Right lobe of liver (tissue), 6 donors: Measurements from ENCODE around the gene RAET1E. TPM values are rescaled to one million over a fixed set of nuclear protein-coding genes. Genes with fewer than 3 reads are reported as not detected.
A peak's percentile ranks its signal among the peaks of the same experiment; 100 is the strongest.

Source experiments
- ATAC-seq, 4 donors: fragments of 200-7000 bp; cut with Tn5 transposase; one replicate each; pipeline ENCODE4 v1.9.1; 2020; ENCODE audit warnings: mild to moderate bottlenecking in 4 of 4, moderate library complexity in 4 of 4
- DNase-seq, 3 donors: peaks; one replicate each; pipeline ENCODE4 v3.0.0-alpha.2; 2020
- H3K27ac ChIP-seq, 3 donors: fragments of 200-600 bp; one replicate each; pipeline ENCODE4 v1.8.0; 2022
- H3K27me3 ChIP-seq, 2 donors: fragments of 200-600 bp; one replicate each; pipeline ENCODE4 v1.8.0; 2022
- H3K36me3 ChIP-seq, 4 donors: fragments of 200-600 bp; sonication (generic) in 1 of 4; one replicate each; pipeline versions ENCODE4 v1.5.1 to v1.8.0; 2017 to 2022; ENCODE audit warnings: control low read depth in 1 of 4
- H3K4me1 ChIP-seq, 4 donors: fragments of 200-600 bp; sonication (generic) in 1 of 4; one replicate each; pipeline versions ENCODE4 v1.5.1 to v1.8.0; 2017 to 2022; ENCODE audit warnings: control low read depth in 1 of 4
- H3K4me3 ChIP-seq, 3 donors: fragments of 200-600 bp; one replicate each; pipeline ENCODE4 v1.8.0; 2022
- H3K9me3 ChIP-seq, 4 donors: fragments of 200-600 bp; sonication (generic) in 1 of 4; one replicate each; pipeline versions ENCODE4 v1.5.1 to v1.8.0; 2017 to 2022; ENCODE audit warnings: control low read depth in 1 of 4
- POLR2A ChIP-seq: fragments of 450-650 bp; IDR thresholded peaks from one replicate; pipeline ENCODE4 v1.6.1; 2017; ENCODE audit warnings: antibody characterized with exemption, mild to moderate bottlenecking
- WGBS: methylation state at CpG from one replicate; pipeline ENCODE4 v1.1.6; 2018; ENCODE audit warnings: low coverage, low lambda C conversion rate; ENCODE audit not compliant: insufficient coverage; ENCODE audit errors: missing lambda C conversion rate; 5-methylcytosine and 5-hydroxymethylcytosine counted together
- intact Hi-C, 2 donors: fragments of 100-400 bp; cut with DNase I; formaldehyde crosslinking; loops; one replicate each; pipeline versions ENCODE4 v1.11.2 to v1.14.1; 2022
- total RNA-seq, 6 experiments: library from RNA; depleted of rRNA in 2 of 6; stranded (reverse); fragments of >200 nt in 2 of 6; fragmentation: NEBNext Ultra II Directional in 3 of 6; extraction: Animal tissue kit (Norgen Biotek cat#: 25700) in 3 of 6; gene quantifications; one replicate each; pipeline versions ENCODE4 v1.1.0 to v1.2.4, GENCODE V29; 2016 to 2023
- TF ChIP-seq, protein P1 (sequence below), 4 donors: fragments of 200-600 bp in 3 of 4; fragments of 450-650 bp in 1 of 4; IDR thresholded peaks; one replicate each; pipeline versions ENCODE4 v1.5.1 to v1.8.0; 2016 to 2022; ENCODE audit warnings: antibody characterized with exemption in 4 of 4, mild to moderate bottlenecking in 2 of 4
- donor health status: DM: no; HTN: yes; CAD: no.
- donor health status: DM: no; HTN: no; CAD: no.
- donor health status: DM: no; HTN: no; CAD: no.
- donor health status: DM: no; HTN: yes; CAD: no.
- donor health status: DM: no; HTN: yes; CAD: no.

The RAET1E gene
- total RNA-seq, 6 experiments from 2014 or later, result not detected

DNA sequence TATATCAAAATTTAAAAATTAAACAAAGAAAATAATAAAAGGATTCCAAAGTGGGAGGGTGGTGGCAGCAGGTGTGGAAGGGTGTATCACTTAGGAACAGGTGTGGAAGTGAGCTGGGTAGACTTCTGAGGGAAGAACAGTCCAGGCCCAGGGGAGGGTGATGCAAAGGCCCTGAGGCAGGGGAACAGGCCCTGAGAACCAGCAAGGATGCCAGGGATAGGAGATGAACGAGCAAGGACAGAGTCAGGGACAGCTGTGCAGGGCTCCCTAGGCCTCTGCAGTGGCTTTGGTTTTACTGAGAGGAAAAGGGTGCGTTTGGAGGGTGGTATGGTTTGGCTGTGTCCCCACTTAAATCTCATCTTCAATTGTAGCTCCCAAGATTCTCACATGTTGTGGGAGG lies 9.4 kb upstream of the RAET1E start:
- DNase-seq, result peak in 1 of 3 donors; percentile 24
- no peaks in the 10 kb centered on the region for H3K27me3 ChIP-seq
- WGBS, result no CpG with 5 or more reads among the region's 2 CpGs
- ATAC-seq, result no peak
- H3K9me3 ChIP-seq, result no peaks in the 10 kb centered on the region
- H3K4me3 ChIP-seq, result no peak overlapping the region
- H3K4me1 ChIP-seq, result no peaks in the 10 kb centered on the region
- TF ChIP-seq, protein P1, sequence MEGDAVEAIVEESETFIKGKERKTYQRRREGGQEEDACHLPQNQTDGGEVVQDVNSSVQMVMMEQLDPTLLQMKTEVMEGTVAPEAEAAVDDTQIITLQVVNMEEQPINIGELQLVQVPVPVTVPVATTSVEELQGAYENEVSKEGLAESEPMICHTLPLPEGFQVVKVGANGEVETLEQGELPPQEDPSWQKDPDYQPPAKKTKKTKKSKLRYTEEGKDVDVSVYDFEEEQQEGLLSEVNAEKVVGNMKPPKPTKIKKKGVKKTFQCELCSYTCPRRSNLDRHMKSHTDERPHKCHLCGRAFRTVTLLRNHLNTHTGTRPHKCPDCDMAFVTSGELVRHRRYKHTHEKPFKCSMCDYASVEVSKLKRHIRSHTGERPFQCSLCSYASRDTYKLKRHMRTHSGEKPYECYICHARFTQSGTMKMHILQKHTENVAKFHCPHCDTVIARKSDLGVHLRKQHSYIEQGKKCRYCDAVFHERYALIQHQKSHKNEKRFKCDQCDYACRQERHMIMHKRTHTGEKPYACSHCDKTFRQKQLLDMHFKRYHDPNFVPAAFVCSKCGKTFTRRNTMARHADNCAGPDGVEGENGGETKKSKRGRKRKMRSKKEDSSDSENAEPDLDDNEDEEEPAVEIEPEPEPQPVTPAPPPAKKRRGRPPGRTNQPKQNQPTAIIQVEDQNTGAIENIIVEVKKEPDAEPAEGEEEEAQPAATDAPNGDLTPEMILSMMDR (IDR thresholded peaks at IDR 0.05), result no peak
- TF ChIP-seq POLR2A, result no peak
- intact Hi-C loops, result no loop called here
- H3K27ac ChIP-seq, result no peak overlapping the region
- H3K36me3 ChIP-seq, result no peaks in the 10 kb centered on the region

DNA sequence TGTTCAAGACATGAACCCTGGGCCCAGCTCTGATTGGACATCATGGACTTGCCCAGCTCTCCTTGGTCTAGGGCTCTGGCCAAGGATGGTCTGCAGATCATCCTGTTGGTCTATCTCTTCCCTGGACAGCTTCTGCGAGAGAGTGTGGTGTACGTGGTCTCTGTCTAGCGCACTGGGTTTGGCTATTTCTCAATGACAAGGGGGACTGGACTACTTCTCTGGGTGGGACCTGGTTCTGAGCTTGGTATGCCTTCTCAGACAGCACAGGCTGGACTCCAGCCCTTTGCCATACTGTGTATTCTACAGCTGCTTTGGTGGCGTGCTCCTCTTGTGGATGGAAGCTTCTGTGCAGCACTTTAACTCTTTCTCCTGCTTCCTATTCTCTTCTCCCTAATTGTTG lies 8.5 kb upstream of the RAET1E start:
- Histone ChIP-seq H3K36me3 (no peaks in the 10 kb centered on the region), H3K27me3 (no peaks in the 10 kb centered on the region), H3K9me3 (no peaks in the 10 kb centered on the region), H3K4me1 (no peaks in the 10 kb centered on the region), H3K27ac (no peak overlapping the region), H3K4me3 (no peak overlapping the region)
- intact Hi-C loops, result no loop called here
- DNase-seq (peak in 1 of 3 donors; percentile 11), ATAC-seq (no peak)
- no CpG with 5 or more reads among the region's 4 CpGs for WGBS
- TF ChIP-seq, protein P1 (IDR thresholded peaks at IDR 0.05), result no peak
- TF ChIP-seq POLR2A, result no peak

DNA sequence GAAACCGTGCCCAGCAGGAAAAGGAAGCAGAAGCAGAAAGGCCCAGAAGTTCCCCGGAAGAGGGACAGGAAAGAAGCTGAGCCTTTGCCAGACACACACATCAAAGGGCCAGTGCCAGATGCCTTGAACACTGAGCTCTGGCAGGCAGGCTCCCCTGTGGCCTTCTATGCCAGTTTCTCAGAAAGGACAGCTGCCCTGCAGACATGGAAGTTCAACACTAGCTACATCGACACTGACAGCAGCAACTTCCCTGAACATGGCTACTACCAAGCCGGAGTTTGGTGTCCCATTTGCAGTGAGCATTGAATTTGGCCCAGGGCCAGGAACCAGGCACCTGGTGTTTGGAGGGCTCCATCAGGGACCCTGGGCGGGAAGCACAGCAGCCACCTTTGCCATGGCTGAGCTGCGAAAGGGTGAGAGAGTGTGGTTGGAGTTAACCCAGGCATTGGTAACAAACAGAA lies 8.0 kb upstream of the RAET1E start:
- no peak for ATAC-seq
- Histone ChIP-seq H3K27ac (no peak overlapping the region), H3K36me3 (no peaks in the 10 kb centered on the region), H3K27me3 (no peaks in the 10 kb centered on the region), H3K4me1 (no peaks in the 10 kb centered on the region), H3K9me3 (no peaks in the 10 kb centered on the region), H3K4me3 (no peak overlapping the region)
- TF ChIP-seq POLR2A, result no peak
- TF ChIP-seq, protein P1 (IDR thresholded peaks at IDR 0.05), result no peak
- intact Hi-C loops, result no loop called here
- 73% methylated on average over 4 of the region's 6 CpGs for WGBS
- DNase-seq, result peak in 1 of 3 donors; percentile 42

DNA sequence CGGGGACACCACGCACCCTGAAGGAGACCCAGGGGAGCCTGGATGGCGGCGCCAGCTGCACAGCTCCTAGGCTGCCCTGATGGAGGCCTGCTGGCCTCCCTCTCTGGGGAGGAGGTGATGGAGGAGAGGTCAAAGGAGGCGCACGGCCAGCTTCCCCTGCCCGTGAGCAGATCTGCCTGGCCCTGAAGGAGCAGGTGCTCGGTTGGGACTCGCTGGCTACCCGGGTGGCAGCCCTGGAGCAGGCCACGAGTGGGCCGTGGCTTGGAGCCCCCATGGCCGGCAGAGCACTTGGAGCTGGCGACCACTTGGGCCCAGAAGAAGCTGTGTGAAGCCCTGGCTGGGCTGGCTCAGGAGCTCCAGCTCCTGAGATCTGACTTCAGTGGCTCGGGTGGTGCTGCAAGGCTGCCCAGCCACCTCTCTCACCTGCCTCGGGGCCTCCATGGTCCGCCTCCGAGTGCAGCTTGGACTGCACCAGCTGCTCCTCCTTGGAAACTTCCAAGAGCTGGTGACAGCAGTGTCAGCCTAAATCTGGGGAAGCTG lies 7.5 kb upstream of the RAET1E start:
- Histone ChIP-seq H3K36me3 (no peaks in the 10 kb centered on the region), H3K4me1 (no peaks in the 10 kb centered on the region), H3K9me3 (no peaks in the 10 kb centered on the region), H3K27ac (no peak overlapping the region), H3K4me3 (no peak overlapping the region), H3K27me3 (no peaks in the 10 kb centered on the region)
- no peak for TF ChIP-seq POLR2A
- TF ChIP-seq, protein P1 (IDR thresholded peaks at IDR 0.05), result no peak
- ATAC-seq (peak in 2 of 4 donors; percentile 22 to 28), DNase-seq (no peak)
- no CpG with 5 or more reads among the region's 18 CpGs for WGBS
- intact Hi-C loops, result no loop called here
